Astrocyte (in vitro differentiated cells and primary cell): ENCODE data around the gene METTL18. TPM values are rescaled to one million over a fixed set of nuclear protein-coding genes. Genes with fewer than 3 reads are reported as not detected.

Experiments used
- DNase-seq: peaks from one replicate; pipeline ENCODE4 v3.0.0-alpha.2; 2010; ENCODE audit warnings: low read depth
- FAIRE-seq: peaks from 2 replicates; lab custom pipeline; 2011; peaks lifted over from hg19 to GRCh38; lab: Jason Lieb, UNC
- H2AFZ ChIP-seq: 2 replicates; pipeline ENCODE4 v1.6.0; 2012; ENCODE audit warnings: low read depth, low read length, inconsistent platforms
- H3K27ac ChIP-seq: 2 replicates; pipeline ENCODE4 v1.5.1; 2011; ENCODE audit warnings: low read depth, low read length, inconsistent platforms
- H3K27me3 ChIP-seq: 2 replicates; pipeline ENCODE4 v1.6.0; 2011; ENCODE audit warnings: low read length, inconsistent platforms; ENCODE audit not compliant: insufficient read depth
- H3K36me3 ChIP-seq: 2 replicates; pipeline ENCODE4 v1.5.1; 2011; ENCODE audit warnings: low read length, inconsistent platforms; ENCODE audit not compliant: insufficient read depth
- H3K4me1 ChIP-seq: 2 replicates; pipeline ENCODE4 v1.5.1; 2011; ENCODE audit warnings: low read length, inconsistent platforms; ENCODE audit not compliant: insufficient read depth
- H3K4me2 ChIP-seq: 2 replicates; pipeline ENCODE4 v1.6.0; 2012; ENCODE audit warnings: low read length, inconsistent platforms
- H3K4me3 ChIP-seq: 2 replicates; pipeline ENCODE4 v1.5.1; 2011; ENCODE audit warnings: low read depth, mild to moderate bottlenecking, low read length, inconsistent platforms; ENCODE audit not compliant: insufficient read depth
- H3K79me2 ChIP-seq: 2 replicates; pipeline ENCODE4 v1.6.0; 2012; ENCODE audit warnings: mild to moderate bottlenecking, low read length, inconsistent platforms; ENCODE audit not compliant: insufficient read depth
- H3K9ac ChIP-seq: 2 replicates; pipeline ENCODE4 v1.6.0; 2012; ENCODE audit warnings: mild to moderate bottlenecking, low read length, inconsistent platforms
- H3K9me3 ChIP-seq: 2 replicates; pipeline ENCODE4 v1.5.1; 2012; ENCODE audit warnings: low read depth, mild to moderate bottlenecking, low read length, inconsistent platforms; ENCODE audit not compliant: insufficient read depth
- H4K20me1 ChIP-seq: 2 replicates; pipeline ENCODE4 v1.6.0; 2012; ENCODE audit warnings: low read length, inconsistent platforms; ENCODE audit not compliant: insufficient read depth
- H3K27ac Mint-ChIP-seq: one replicate; pipeline ENCODE4 v1.8.0; 2021; ENCODE audit warnings: mild to moderate bottlenecking, mixed read lengths; ENCODE audit not compliant: unreplicated experiment
- H3K27me3 Mint-ChIP-seq: one replicate; pipeline ENCODE4 v1.8.0; 2021; ENCODE audit warnings: low read depth, mixed read lengths; ENCODE audit not compliant: unreplicated experiment
- H3K36me3 Mint-ChIP-seq: one replicate; pipeline ENCODE4 v1.8.0; 2021; ENCODE audit warnings: low read depth, mixed read lengths; ENCODE audit not compliant: unreplicated experiment
- H3K4me1 Mint-ChIP-seq: one replicate; pipeline ENCODE4 v1.8.0; 2021; ENCODE audit warnings: low read depth, mixed read lengths; ENCODE audit not compliant: unreplicated experiment
- H3K4me3 Mint-ChIP-seq: one replicate; pipeline ENCODE4 v1.8.0; 2021; ENCODE audit warnings: mild to moderate bottlenecking, moderate library complexity, mixed read lengths; ENCODE audit not compliant: unreplicated experiment
- H3K9me3 Mint-ChIP-seq: one replicate; pipeline ENCODE4 v1.8.0; 2021; ENCODE audit warnings: mild to moderate bottlenecking, mixed read lengths; ENCODE audit not compliant: unreplicated experiment
- CTCF ChIP-seq: IDR thresholded peaks from 2 replicates; pipeline ENCODE4 v1.5.1; 2011; ENCODE audit warnings: low read depth, mild to moderate bottlenecking, inconsistent platforms, low read length, moderate library complexity; ENCODE audit not compliant: insufficient read depth
- EZH2 ChIP-seq: IDR thresholded peaks from 2 replicates; pipeline ENCODE4 v1.6.1; 2012; ENCODE audit warnings: mild to moderate bottlenecking, low read length, inconsistent platforms; ENCODE audit not compliant: insufficient read depth
- total RNA-seq: library from RNA; stranded (reverse); gene quantifications from 2 replicates; pipeline ENCODE4 v1.2.1, GENCODE V29; 2021

Gene METTL18
- total RNA-seq, 1 donor from 2014 or later = 3.9 TPM

GRCh38 chr1:169765580-169766331 is 29.0 kb downstream of the METTL18 start:
- no peak overlapping the region for H3K4me2 ChIP-seq
- H3K4me1 ChIP-seq = no peaks in the 10 kb centered on the region
- Mint-ChIP-seq H3K4me1 (no peaks in the 10 kb centered on the region), H3K36me3 (no peaks in the 10 kb centered on the region), H3K27me3 (no peaks in the 10 kb centered on the region), H3K4me3 (no peak overlapping the region), H3K9me3 (no peaks in the 10 kb centered on the region), H3K27ac (no peak overlapping the region)
- H2AFZ ChIP-seq = no peak overlapping the region
- no peak overlapping the region for H3K27ac ChIP-seq
- H3K9ac ChIP-seq = no peak overlapping the region
- H3K9me3 ChIP-seq = no peaks in the 10 kb centered on the region
- TF ChIP-seq CTCF = no peak
- no peak for TF ChIP-seq EZH2
- H4K20me1 ChIP-seq = no peaks in the 10 kb centered on the region
- FAIRE-seq (no peak), DNase-seq (no peak)
- H3K79me2 ChIP-seq = no peaks in the 10 kb centered on the region
- no peak overlapping the region for H3K4me3 ChIP-seq
- peaks cover 8% of the 10 kb centered on the region for H3K27me3 ChIP-seq
- H3K36me3 ChIP-seq = no peaks in the 10 kb centered on the region

GRCh38 chr1:169764919-169765318 is 29.8 kb downstream of the METTL18 start:
- DNase-seq = no peak
- no peaks in the 10 kb centered on the region for H3K9me3 ChIP-seq
- H3K4me3 Mint-ChIP-seq = no peak overlapping the region
- no peak overlapping the region for H3K27ac Mint-ChIP-seq
- H3K9me3 Mint-ChIP-seq = no peaks in the 10 kb centered on the region
- H3K27me3 Mint-ChIP-seq = no peaks in the 10 kb centered on the region
- H3K9ac ChIP-seq = no peak overlapping the region
- H3K36me3 Mint-ChIP-seq = no peaks in the 10 kb centered on the region
- H4K20me1 ChIP-seq = no peaks in the 10 kb centered on the region
- no peak for FAIRE-seq
- no peaks in the 10 kb centered on the region for H3K4me1 Mint-ChIP-seq
- no peak overlapping the region for H3K27ac ChIP-seq
- H3K4me2 ChIP-seq = no peak overlapping the region
- no peaks in the 10 kb centered on the region for H3K4me1 ChIP-seq
- H2AFZ ChIP-seq = no peak overlapping the region
- H3K4me3 ChIP-seq = no peak overlapping the region
- TF ChIP-seq CTCF (no peak), EZH2 (no peak)
- H3K79me2 ChIP-seq = no peaks in the 10 kb centered on the region
- H3K36me3 ChIP-seq = no peaks in the 10 kb centered on the region
- H3K27me3 ChIP-seq = peaks cover 7% of the 10 kb centered on the region

- Histone ChIP-seq H3K4me1 (no peaks in the 10 kb centered on the region), H4K20me1 (no peaks in the 10 kb centered on the region), H3K9me3 (peaks cover 3% of the 10 kb centered on the region), H3K36me3 (no peaks in the 10 kb centered on the region), H3K79me2 (no peaks in the 10 kb centered on the region), H3K27me3 (peaks cover 5% of the 10 kb centered on the region), H3K4me2 (no peak overlapping the region), H2AFZ (no peak overlapping the region), H3K4me3 (no peak overlapping the region), H3K9ac (no peak overlapping the region), H3K27ac (no peak overlapping the region)
- H3K4me3 Mint-ChIP-seq = no peak overlapping the region
- FAIRE-seq (no peak), DNase-seq (no peak)
- no peak for TF ChIP-seq EZH2
- H3K27me3 Mint-ChIP-seq = no peaks in the 10 kb centered on the region
- no peak overlapping the region for H3K27ac Mint-ChIP-seq
- H3K4me1 Mint-ChIP-seq = no peaks in the 10 kb centered on the region
- no peaks in the 10 kb centered on the region for H3K9me3 Mint-ChIP-seq
- no peaks in the 10 kb centered on the region for H3K36me3 Mint-ChIP-seq
These were observed 32.0 kb downstream of the METTL18 start for GRCh38 chr1:169762699-169763098.
